ENCODE measurements around the gene KCNC3. TPM values are rescaled to one million over a fixed set of nuclear protein-coding genes. Genes with fewer than 3 reads are reported as not detected.

Gene KCNC3
- polyA plus RNA-seq, 4 donors = 5.3 to 79.5 (median 36.1) TPM

DNA sequence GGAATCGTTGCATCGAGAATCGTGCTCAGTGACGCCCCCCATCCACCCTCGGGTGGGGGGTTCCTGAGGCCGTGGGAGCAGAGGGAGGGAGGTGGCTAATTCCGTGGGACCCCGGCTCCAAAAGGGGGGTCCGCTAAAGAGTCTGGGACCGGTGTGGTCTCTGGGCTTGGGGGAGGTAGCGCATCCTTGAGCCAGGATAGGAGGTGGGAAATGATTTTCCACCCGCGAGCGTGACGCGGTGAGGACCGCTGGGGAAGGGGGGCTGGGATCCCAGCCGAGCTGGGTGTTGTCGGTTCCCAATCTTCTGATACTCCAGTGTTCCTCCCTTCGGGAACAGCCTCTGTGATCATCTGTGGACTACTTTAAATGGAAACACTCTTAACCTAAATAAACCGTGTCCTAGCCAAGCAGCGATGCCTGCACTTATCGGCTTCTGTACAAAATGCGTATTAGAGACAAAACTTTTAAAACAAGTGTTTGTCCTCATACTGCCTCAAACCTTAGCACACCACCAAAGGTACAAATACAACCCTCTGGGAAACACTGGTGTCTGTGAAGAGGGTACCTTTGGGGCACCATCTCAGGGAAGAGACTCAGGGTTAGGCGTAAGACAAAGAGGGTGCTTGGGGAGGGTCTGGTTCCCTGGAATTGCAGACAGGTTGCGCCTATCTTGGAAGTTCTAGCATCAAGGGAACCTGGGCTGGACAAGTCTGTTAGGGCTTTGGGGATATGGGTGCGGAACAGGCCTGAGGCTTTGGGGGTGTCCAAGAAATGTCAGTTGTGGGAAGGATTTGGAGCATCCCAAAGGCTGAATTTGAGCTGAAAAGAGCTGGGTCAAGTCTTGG is 16.0 kb downstream of the KCNC3 start:
- DNase-seq (ENCODE audit: low read depth in 4 of 4, low spot score in 3 of 4) = no peak

DNA sequence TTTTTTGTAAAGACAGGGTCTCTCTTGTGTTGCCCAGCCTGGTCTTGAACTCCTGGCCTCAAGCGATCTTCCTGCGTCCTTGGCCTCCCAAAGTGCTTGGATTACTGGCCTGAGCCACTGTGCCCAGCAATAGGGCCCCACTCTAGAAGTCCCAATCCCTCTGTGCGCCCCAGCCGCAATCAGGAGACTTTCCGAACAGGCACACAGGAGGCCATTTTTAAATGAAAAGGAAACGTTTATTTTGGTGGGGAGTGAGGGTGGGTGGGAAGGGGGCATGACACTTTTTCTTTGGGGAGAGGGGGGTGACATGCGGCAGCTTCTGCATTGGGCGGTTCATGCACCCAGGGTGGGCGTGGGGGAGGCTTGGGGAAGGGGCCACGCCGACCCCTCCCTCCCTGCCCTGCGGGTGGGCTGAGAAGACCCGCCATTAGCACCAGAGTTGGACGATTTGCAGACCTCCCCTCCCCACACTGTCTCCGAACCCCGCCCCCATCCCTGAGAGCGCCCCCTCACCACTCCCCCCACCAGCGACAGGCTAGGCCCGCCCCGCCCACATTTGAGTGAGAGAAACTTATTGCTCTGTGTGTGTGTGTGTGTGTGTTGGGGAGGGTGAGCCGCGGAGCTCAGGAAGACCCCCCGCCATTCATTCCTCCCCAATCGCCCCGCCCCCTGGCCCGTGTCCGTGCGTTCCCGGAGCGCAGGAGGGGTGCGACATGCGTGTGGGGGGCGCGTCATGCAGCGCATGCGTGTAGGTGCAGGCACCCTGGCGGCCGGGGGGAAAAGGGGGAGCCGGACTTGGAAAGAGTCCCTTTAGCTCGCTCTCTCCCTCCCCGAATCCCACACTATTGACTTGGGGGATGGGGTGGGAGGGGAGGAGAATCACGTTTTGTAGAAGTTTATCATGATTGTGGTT is 17.2 kb downstream of the KCNC3 start:
- peak in 1 of 4 donors; percentile 32 for DNase-seq (ENCODE audit: low read depth in 4 of 4, low spot score in 3 of 4)

DNA sequence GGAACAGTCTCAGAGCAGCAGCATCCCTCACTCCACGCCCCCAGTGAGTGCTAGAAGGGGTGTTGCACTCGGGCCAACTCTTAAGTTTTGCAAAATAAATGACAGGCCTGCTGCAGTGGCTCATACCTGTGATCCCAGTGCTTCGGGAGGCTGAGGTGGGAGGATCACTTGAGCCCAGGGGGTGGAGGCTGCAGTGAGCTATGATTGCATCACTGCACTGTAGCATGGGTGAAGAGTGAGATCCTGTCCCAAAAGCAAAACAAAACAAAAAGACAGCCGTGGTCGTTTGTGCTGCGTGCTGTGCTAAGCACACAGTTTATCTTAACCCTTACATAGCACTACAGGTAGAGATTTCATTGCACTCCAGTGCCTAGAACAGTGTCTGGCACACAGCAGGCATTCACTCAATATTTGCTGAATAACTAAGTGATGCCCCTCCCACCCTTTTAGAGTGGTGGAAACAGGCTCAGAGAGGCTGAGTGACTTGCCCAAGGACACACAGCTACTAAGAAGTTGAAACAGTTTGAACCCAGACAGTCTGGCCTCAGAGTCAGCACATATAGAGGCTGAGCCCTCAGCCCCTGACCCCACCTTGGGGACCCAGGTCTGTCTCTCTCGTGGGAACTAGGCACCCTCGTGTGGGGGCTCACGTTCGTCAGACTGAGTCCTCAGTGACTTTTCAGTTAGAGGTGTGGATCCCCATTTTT is 18.3 kb downstream of the KCNC3 start:
- no peak for DNase-seq (ENCODE audit: low read depth in 4 of 4, low spot score in 3 of 4)

DNA sequence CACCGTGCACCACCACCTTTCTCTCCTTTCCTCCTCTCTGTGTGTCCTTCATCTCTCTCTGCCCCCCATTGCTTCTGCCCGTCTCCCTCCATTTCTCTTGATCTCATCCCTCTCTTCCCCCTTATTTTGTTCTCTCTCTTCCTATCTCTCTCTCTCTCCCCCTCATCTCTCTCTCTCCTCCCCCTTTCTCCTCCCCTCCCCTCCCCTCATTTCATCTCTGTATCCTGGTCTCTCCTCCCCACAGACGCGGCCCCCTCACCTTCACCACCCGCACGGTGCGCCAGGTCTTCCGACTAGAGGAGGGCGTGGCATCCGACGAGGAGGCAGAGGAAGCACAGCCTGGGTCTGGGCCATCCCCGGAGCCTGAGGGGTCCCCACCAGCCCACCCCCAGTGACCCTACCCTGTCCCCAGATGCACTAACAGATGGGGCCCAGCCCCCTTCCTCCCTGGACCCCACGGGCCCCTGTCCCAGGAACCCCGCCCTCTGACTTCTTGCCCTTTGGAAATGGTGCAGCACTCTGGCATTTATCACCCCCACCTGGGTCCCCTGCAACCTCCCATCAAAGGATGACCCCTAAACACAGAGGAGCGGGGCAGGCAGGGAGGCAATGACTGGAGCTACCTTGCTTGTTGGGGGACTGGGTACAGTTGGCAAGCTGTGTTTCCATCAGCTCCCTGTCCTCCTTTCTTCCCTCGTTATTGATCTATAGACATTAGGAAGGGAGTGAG is 19.6 kb downstream of the KCNC3 start:
- DNase-seq (ENCODE audit: low read depth in 4 of 4, low spot score in 3 of 4) = no peak

DNA sequence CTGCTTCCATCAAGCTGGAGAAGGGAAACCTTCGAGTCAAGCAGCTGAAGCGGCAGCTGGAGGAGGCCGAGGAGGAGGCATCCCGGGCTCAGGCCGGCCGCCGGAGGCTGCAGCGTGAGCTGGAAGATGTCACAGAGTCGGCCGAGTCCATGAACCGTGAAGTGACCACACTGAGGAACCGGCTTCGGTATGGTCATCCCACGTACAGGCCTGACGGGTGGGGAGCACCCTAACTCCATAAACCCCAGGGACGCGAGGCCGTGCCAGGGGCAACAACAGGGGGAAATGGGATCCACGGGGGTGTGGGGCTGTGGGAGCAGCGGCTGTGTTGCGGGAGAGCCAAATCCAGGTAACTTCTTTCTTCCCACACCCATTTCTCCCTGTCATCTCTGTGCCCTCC is 20.2 kb downstream of the KCNC3 start:
- DNase-seq (ENCODE audit: low read depth in 4 of 4, low spot score in 3 of 4) = no peak

DNA sequence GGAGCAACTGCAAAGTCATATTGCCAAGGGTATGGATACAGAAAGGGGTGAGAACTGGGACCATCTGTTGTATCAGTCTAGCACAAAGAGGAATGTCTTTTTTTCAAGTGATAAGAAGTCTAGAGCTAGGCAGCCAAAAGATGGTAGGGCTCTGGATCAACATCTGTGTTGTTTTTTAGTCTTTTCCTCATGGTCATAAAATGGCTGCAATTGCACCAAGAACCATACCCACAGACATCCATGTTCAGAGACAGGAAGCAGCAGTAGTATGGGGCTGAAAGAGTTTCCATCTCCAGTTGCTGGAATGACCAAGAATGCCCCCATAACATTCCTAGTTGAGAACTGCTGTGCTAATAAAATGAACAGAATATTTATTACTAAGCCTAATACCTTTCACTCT is 25.6 kb downstream of the KCNC3 start:
- no peak for DNase-seq (ENCODE audit: low read depth in 4 of 4, low spot score in 3 of 4)

DNA sequence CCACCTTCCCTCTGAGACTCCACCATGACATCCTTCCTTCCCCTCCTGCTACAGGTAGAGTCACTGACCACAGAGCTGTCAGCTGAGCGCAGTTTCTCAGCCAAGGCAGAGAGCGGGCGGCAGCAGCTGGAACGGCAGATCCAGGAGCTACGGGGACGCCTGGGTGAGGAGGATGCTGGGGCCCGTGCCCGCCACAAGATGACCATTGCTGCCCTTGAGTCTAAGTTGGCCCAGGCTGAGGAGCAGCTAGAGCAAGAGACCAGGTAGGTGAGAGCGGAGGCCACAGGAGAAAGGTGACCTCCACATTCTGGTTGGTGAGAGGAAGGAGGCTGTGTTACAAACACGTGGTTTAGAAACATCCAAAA is 27.6 kb downstream of the KCNC3 start:
- no peak for DNase-seq (ENCODE audit: low read depth in 4 of 4, low spot score in 3 of 4)

DNA sequence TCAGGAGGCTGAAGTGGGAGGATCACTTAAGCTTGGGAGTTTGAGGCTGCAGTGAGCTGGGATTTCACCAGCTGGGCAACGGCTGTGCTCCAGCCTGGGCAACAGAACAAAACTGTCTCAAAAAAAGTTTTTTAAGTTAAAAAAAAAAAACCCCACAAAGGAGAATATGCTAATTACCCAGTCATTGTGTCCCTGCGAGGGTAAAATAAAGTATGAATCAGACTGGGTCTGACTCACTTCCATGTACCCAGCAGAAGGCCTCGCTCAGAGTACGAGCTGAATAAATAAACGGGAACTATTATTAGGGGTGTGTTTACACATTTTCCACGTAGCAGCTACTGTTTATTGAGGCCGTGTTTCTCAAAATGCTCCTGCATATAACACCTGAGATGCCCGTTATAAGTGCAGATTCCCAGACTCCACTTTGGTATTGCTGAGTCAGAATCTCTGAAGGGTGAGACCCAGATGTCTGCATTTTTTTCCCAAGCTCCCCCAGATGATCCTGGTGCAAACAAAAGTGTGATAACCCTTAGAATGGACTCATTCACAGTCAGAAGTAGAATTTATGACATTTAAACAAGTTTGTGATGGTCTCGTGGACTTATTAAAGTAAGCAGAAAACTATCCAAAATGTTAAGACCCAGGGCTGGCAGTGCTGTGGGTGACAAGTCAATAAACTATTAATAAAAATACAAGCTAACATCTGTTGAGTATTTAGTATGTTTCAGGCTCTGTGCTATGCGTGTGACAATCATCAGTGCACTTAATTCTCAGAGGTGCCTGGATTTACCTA is 28.2 kb downstream of the KCNC3 start:
- DNase-seq (ENCODE audit: low read depth in 4 of 4, low spot score in 3 of 4) = no peak

DNA sequence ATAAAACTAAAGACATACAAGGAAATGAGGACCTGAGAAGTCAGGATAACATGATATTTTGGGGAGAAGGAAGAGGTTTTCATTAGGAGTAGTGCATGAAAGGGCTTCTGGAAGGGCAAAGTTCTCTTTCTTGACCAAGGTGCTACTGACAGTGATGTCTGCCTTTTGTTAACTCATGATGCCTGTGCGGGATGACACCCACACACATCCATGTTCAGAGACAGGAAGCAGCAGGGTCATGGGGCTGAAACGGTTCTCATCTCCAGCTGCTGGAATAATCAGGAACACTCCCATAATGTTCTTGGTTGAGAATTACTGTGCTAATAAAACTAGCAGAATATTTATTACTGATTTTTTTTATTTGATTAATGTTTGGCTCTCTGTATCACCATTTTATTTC is 29.1 kb downstream of the KCNC3 start:
- DNase-seq (ENCODE audit: low read depth in 4 of 4, low spot score in 3 of 4) = no peak

DNA sequence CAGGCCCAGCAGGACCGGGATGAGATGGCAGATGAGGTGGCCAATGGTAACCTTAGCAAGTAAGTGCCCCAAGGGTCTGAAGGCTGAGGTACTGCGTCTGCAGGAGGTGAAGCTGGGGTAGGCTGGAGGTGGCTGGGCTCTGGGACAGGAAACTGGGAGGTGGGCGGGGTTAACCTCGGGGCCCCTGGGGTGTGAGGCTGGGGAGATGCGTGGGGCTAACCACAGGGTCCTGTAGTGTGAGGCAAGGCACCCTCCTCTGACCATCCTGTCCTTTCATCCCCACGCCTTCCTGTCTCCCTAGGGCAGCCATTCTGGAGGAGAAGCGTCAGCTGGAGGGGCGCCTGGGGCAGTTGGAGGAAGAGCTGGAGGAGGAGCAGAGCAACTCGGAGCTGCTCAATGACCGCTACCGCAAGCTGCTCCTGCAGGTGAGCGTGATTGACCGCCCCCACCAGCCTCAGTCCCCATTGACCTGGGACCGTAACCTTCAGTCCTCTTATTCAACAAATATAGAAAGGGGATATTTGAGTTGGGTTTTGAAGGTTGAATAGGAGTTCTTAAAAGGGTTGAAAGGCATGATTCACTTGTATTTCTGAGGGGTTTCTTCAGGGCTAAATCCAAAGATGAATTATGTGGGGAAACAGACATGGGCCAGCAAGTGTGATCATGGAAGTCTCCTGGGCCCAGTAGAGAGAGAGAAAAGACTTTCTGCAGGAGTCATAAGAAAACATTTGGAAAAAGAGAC is 35.7 kb downstream of the KCNC3 start:
- DNase-seq (ENCODE audit: low read depth in 4 of 4, low spot score in 3 of 4) = no peak

DNA sequence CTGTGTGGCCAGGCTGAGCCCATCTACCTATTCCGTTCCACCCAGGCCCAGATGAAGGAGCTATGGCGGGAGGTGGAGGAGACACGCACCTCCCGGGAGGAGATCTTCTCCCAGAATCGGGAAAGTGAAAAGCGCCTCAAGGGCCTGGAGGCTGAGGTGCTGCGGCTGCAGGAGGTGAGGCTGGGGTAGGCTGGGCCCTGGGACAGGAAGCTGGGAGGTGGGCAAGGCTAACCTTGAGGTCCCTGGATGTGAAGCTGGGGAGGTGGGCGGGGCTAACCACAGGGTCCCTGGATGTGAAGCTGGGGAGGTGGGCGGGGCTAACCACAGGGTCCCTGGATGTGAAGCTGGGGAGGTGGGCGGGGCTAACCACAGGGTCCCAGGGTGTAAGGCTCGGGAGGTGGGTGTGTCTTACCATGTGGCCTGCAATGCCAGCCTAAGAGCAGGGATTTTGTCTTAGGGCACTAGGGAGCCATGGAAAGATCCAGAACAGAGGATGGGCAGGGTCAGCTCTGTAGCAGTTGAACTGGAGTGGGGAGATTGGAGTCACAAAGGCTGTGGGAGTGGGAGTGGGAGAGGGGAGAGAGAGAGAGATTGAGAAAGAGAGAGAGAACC is 36.9 kb downstream of the KCNC3 start:
- DNase-seq (ENCODE audit: low read depth in 4 of 4, low spot score in 3 of 4) = no peak

DNA sequence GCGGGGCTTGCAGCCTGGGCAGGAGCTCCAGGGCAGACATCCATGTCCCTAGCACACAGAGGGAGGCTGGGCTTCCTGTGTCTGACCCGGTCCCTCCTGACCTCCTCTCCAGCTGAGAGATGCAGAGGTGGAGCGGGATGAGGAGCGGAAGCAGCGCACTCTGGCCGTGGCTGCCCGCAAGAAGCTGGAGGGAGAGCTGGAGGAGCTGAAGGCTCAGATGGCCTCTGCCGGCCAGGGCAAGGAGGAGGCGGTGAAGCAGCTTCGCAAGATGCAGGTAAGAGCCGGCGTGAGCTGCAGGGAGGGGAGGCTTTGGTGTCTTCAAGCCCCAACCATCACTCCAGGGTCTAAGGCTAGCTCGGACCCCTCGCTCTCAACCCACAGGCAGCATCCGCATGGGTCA is 38.4 kb downstream of the KCNC3 start:
- no peak for DNase-seq (ENCODE audit: low read depth in 4 of 4, low spot score in 3 of 4)

DNA sequence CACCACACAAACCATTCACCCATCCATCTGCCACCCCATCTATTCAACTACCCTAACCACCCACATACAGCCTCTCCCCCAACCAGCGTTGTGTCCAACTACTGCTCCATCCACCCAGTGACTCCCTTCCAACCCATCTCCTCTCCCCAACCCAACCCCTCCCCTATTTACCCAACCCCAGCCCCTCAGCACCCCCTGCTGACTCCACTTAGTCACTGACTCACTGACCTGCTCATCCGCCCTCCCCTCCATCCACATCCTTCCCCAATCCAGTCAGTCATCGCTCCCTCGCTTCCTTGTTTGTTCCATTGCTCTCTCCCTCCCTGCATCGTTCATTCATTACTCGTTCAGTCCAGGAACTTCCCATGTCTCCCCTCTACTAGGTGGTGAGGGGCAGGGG is 39.2 kb downstream of the KCNC3 start:
- DNase-seq (ENCODE audit: low read depth in 4 of 4, low spot score in 3 of 4) = no peak

DNA sequence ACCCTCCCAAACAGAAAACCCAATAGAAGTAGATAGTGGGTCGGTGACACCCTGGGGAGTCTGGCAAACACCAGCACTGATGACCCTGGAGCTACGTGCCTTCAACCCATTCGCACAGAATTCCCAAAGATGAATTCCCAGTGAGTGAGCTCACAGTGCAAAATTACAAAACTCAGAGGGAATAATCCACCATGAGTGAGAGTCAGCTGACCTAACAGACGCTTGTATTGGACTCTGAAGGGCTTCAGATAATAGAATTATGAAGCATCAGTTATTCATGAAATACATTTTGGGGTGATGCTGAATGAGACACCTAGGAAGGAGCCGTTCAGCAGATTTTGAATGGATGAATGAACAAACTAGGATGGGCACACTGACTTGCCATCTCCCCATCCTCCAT is 40.2 kb downstream of the KCNC3 start:
- DNase-seq (ENCODE audit: low read depth in 4 of 4, low spot score in 3 of 4) = no peak

DNA sequence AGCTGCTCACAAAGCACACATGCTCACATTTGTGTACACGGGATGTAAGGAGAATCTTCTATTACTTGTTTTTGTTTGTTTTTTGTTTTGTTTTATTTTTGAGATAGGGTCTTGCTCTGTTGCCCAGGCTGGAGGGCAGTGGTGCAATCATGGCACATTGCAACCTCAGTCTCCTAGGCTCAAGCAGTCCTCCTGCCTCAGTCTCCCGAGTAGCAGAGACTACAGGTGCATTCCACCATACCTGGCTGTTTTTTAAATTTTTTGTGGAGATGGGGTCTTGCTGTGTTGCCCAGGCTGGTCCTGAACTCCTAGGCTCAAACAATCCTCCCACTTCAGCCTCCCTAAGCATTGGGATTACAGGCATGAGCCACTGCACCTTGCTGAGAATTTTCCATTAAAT is 41.8 kb downstream of the KCNC3 start:
- no peak for DNase-seq (ENCODE audit: low read depth in 4 of 4, low spot score in 3 of 4)

DNA sequence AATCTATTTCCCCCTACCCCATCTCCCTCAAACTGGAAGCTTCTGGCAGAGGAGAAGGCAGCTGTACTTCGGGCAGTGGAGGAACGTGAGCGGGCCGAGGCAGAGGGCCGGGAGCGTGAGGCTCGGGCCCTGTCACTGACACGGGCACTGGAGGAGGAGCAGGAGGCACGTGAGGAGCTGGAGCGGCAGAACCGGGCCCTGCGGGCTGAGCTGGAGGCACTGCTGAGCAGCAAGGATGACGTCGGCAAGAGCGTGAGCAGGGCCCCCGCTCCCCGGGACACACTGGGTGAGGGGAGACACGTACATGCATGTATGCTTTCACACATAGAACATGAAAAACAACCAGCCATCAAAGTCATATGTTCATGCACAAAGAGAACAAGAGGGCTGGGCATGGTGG is 42.7 kb downstream of the KCNC3 start:
- no peak for DNase-seq (ENCODE audit: low read depth in 4 of 4, low spot score in 3 of 4)

DNA sequence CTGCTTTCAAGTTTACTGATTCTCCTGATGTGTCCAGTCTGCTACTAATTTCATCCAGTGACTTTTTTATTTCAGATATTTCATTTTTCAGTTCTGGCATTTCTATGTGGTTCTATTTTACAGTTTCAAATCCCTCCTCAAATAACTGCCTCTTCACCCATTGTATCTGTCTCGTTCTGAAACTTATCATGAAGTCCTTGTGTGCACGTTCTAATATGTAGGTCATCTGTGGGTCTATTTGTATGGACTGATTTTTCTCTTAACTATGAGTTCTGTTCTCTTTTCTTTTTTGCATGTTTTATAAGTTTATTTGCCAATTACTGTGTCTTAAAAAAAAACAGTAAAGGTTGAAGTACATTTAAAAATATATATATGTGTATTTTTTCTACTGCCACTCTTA is 43.3 kb downstream of the KCNC3 start:
- DNase-seq (ENCODE audit: low read depth in 4 of 4, low spot score in 3 of 4) = no peak

DNA sequence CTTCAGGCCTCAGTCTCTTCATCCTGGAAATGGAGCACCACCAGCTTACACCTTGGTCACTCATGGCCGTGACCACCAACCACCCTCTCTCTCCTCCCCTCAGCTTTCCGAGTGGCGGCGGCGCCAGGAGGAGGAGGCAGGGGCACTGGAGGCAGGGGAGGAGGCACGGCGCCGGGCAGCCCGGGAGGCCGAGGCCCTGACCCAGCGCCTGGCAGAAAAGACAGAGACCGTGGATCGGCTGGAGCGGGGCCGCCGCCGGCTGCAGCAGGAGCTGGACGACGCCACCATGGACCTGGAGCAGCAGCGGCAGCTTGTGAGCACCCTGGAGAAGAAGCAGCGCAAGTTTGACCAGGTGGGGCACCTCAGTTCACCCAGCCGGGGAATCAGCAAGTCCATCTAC is 47.7 kb downstream of the KCNC3 start:
- no peak for DNase-seq (ENCODE audit: low read depth in 4 of 4, low spot score in 3 of 4)

DNA sequence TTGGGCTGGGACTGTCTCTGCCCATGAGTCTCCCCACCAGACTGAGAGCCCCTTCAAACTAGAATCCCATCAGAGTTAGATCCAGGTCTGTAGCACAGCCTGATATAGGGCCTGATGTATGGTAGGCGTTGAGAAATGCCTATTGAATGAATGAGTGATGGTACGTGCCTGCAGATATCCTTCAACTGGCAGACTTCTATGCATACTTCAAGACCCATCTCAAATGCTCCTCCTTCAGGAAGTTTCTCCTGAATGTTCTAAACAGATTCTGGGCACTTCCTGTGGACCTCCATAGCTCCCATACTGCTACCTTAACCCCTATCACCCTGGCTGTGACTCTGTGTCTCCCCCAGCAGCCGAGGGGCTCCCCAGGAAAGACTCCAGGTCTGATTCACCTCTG is 48.2 kb downstream of the KCNC3 start:
- no peak for DNase-seq (ENCODE audit: low read depth in 4 of 4, low spot score in 3 of 4)

All from left renal pelvis (tissue), 4 donors.